Thyroid gland (tissue), 4 donors: ENCODE measurements around the gene INHBA. TPM values are rescaled to one million over a fixed set of nuclear protein-coding genes. Genes with fewer than 3 reads are reported as not detected.

Experiments used
- DNase-seq, 2 donors: peaks; one replicate each; pipeline ENCODE4 v3.0.0-alpha.2; 2019
- H3K27ac ChIP-seq, 3 donors: fragments of 200-600 bp; sonication (generic); 1 replicate in 2 of 3; 2 replicates in 1 of 3; pipeline ENCODE4 v1.5.1; 2016 to 2019; ENCODE audit warnings: mild to moderate bottlenecking in 1 of 3, moderate library complexity in 1 of 3
- H3K27me3 ChIP-seq: fragments of 200-600 bp; sonication (generic); one replicate; pipeline ENCODE4 v1.5.1; 2019
- H3K36me3 ChIP-seq, 2 donors: fragments of 200-600 bp; sonication (generic); one replicate each; pipeline ENCODE4 v1.5.1; 2016 to 2019
- H3K4me1 ChIP-seq, 2 donors: fragments of 200-600 bp; sonication (generic); one replicate each; pipeline ENCODE4 v1.5.1; 2017 to 2019
- H3K4me3 ChIP-seq, 3 donors: fragments of 200-600 bp; sonication (generic); replicated peaks in 1 of 3; 1 replicate in 2 of 3; 2 replicates in 1 of 3; pipeline ENCODE4 v1.5.1; 2016; ENCODE audit warnings: mild to moderate bottlenecking in 1 of 3
- H3K9me3 ChIP-seq: fragments of 200-600 bp; sonication (generic); one replicate; pipeline ENCODE4 v1.5.1; 2017
- POLR2A ChIP-seq, 2 donors: fragments of 450-650 bp; IDR thresholded peaks; one replicate each; pipeline ENCODE4 v1.6.1; 2017; ENCODE audit warnings: antibody characterized with exemption in 2 of 2, mild to moderate bottlenecking in 2 of 2, moderate library complexity in 1 of 2
- WGBS, 2 donors: methylation state at CpG; one replicate each; pipeline ENCODE4 v1.1.5; 2017; 5-methylcytosine and 5-hydroxymethylcytosine counted together
- intact Hi-C: fragments of 100-400 bp; cut with DNase I; formaldehyde crosslinking; loops from one replicate; pipeline ENCODE4 v1.15.1; 2023
- total RNA-seq, 4 donors: library from RNA; depleted of rRNA; stranded (reverse); fragments of >200 nt; gene quantifications; one replicate each; pipeline ENCODE4 v1.2.3, GENCODE V29; 2016
- TF ChIP-seq, protein P1 (sequence below), 6 experiments: fragments of 200-600 bp in 3 of 6; fragments of 450-650 bp in 3 of 6; sonication (generic) in 3 of 6; IDR thresholded peaks; one replicate each; pipeline ENCODE4 v1.5.1; 2016 to 2019; ENCODE audit warnings: antibody characterized with exemption in 6 of 6, mild to moderate bottlenecking in 2 of 6, inconsistent platforms in 1 of 6, moderate library complexity in 1 of 6

The INHBA gene
- total RNA-seq, 4 donors from 2014 or later: 1.3 to 3.0 (median 1.5) TPM

DNA sequence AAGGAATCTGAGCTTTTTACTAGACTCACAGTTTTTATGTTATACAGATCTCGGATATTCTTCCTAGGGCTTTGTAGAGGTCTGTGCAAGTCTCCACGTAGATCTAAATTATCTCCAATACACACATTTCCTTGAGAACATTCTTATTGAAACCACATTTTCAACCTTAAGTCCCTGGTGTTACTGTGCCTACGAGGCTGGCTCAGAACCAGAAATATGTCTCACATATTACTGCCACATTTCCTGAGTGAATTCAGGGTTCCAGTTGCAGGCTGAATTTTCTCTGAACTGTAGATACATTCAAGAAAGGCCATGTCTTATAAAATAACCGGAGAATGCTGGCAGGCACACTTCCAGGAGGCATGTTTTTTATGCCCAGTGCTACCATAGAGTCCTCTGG is 46.5 kb downstream of the INHBA start:
- TF ChIP-seq POLR2A (IDR thresholded peaks at IDR 0.05): no peak
- TF ChIP-seq, protein P1, sequence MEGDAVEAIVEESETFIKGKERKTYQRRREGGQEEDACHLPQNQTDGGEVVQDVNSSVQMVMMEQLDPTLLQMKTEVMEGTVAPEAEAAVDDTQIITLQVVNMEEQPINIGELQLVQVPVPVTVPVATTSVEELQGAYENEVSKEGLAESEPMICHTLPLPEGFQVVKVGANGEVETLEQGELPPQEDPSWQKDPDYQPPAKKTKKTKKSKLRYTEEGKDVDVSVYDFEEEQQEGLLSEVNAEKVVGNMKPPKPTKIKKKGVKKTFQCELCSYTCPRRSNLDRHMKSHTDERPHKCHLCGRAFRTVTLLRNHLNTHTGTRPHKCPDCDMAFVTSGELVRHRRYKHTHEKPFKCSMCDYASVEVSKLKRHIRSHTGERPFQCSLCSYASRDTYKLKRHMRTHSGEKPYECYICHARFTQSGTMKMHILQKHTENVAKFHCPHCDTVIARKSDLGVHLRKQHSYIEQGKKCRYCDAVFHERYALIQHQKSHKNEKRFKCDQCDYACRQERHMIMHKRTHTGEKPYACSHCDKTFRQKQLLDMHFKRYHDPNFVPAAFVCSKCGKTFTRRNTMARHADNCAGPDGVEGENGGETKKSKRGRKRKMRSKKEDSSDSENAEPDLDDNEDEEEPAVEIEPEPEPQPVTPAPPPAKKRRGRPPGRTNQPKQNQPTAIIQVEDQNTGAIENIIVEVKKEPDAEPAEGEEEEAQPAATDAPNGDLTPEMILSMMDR (IDR thresholded peaks at IDR 0.05): no peak
- Histone ChIP-seq H3K27ac (no peak overlapping the region), H3K9me3 (no peaks in the 10 kb centered on the region), H3K4me1 (no peaks in the 10 kb centered on the region), H3K4me3 (no peak overlapping the region), H3K36me3 (no peaks in the 10 kb centered on the region), H3K27me3 (no peaks in the 10 kb centered on the region)
- 60 to 68% methylated on average over 4 of the region's 4 CpGs for WGBS, 2 donors
- intact Hi-C loops: no loop called here
- no peak for DNase-seq

DNA sequence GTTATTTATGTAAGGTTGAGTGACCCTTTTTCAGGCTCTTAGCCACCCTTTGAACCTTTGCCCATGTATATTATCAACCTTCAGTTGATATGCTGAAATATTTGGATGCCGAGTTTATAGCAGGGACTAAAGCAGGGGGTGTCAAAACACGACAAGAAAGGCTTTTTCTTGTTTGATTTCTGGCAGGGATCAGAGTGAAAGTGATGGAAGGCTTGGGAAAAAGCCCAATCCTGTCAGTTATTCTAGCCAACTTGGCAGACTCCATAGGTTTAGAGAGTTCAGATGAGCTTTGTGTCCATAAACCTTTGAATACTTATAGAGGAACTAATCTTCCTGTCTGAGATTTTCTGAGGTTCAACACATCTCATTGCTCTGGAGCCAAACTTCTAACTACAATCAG is 47.5 kb downstream of the INHBA start:
- no peak for TF ChIP-seq POLR2A (IDR thresholded peaks at IDR 0.05)
- TF ChIP-seq, protein P1 (IDR thresholded peaks at IDR 0.05): no peak
- WGBS, 2 donors: 68 to 75% methylated on average over 2 of the region's 2 CpGs
- no peaks in the 10 kb centered on the region for H3K9me3 ChIP-seq
- H3K4me1 ChIP-seq: no peaks in the 10 kb centered on the region
- H3K27ac ChIP-seq: no peak overlapping the region
- no peaks in the 10 kb centered on the region for H3K36me3 ChIP-seq
- H3K4me3 ChIP-seq: no peak overlapping the region
- no peak for DNase-seq
- intact Hi-C loops: no loop called here
- H3K27me3 ChIP-seq: no peaks in the 10 kb centered on the region

DNA sequence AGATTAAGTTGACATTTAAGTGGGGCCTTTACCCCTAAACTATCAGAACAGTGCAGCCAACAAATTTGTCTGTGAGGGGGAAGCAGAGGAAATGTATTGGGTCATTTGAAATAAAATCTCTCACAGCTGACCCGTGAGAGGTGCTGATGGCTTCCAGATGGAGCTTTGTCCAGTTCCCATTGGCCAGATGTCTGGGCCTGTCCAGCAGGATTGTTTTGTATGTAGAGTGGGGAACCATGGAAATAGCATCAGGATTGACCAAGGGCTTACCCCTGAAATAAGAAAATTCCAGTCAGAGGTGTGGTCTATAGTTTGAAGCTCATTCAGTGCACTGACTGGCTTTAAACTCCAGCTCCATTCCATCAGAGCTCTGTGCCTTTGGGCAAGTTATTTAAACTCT is 50.6 kb downstream of the INHBA start:
- Histone ChIP-seq H3K4me1 (no peaks in the 10 kb centered on the region), H3K27ac (no peak overlapping the region), H3K27me3 (no peaks in the 10 kb centered on the region), H3K4me3 (no peak overlapping the region), H3K36me3 (no peaks in the 10 kb centered on the region), H3K9me3 (no peaks in the 10 kb centered on the region)
- DNase-seq: no peak
- WGBS, 2 donors: 44 to 77% methylated on average over 1 of the region's 1 CpG
- TF ChIP-seq, protein P1 (IDR thresholded peaks at IDR 0.05): no peak
- no peak for TF ChIP-seq POLR2A (IDR thresholded peaks at IDR 0.05)
- intact Hi-C loops: no loop called here

DNA sequence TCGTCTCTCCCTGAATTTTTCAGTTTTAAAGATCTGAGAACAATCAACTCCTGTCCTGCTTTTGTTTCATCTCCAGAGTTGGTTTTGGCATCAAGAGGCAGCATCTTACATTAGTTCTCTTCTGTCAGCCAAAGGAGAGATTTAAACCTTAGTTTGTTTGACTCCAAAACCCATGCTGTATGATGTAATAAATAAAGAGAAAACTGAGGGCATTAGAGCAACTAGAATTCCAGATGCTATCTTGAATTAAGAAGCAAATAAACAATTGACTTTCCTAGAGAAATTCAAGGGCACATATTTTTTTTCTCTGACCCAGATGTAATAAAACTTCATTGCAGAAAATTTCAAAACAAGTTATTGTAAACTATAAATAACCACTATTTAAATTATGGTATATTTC is 54.4 kb downstream of the INHBA start:
- no peak overlapping the region for H3K4me3 ChIP-seq
- intact Hi-C loops: no loop called here
- no peaks in the 10 kb centered on the region for H3K36me3 ChIP-seq
- no peak overlapping the region for H3K27ac ChIP-seq
- no peaks in the 10 kb centered on the region for H3K27me3 ChIP-seq
- no peaks in the 10 kb centered on the region for H3K4me1 ChIP-seq
- no peak for DNase-seq
- H3K9me3 ChIP-seq: no peaks in the 10 kb centered on the region
- WGBS, 2 donors: 66 to 71% methylated on average over 1 of the region's 1 CpG
- no peak for TF ChIP-seq POLR2A (IDR thresholded peaks at IDR 0.05)
- TF ChIP-seq, protein P1 (IDR thresholded peaks at IDR 0.05): no peak

DNA sequence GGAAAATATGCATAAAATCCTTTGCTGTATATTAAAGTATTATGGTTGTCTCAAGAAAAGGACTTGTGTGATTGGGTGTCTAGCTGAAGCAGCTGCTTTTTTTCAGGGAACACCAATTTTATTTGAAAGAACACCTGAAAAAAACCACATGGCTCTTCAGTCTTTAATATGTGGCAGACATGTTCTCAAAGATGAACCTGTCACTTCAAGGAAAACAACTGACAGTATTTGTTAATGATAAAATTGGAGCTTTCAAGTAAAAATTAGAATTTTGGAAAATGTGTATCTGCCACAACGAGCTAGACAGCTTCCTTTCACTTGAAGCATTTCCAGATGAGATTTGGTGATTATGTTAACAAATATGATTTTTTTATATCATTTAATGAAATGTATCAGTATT is 59.3 kb downstream of the INHBA start:
- no peak overlapping the region for H3K4me3 ChIP-seq
- H3K27ac ChIP-seq: no peak overlapping the region
- DNase-seq: no peak
- H3K36me3 ChIP-seq: no peaks in the 10 kb centered on the region
- 59 to 75% methylated on average over 1 of the region's 1 CpG for WGBS, 2 donors
- TF ChIP-seq POLR2A (IDR thresholded peaks at IDR 0.05): no peak
- TF ChIP-seq, protein P1 (IDR thresholded peaks at IDR 0.05): no peak
- H3K9me3 ChIP-seq: no peaks in the 10 kb centered on the region
- no peaks in the 10 kb centered on the region for H3K4me1 ChIP-seq
- intact Hi-C loops: no loop called here
- no peaks in the 10 kb centered on the region for H3K27me3 ChIP-seq
